Measurements from ENCODE around the gene SPEM2. TPM values are rescaled to one million over a fixed set of nuclear protein-coding genes. Genes with fewer than 3 reads are reported as not detected.
A peak's percentile ranks its signal among the peaks of the same experiment; 100 is the strongest.

Gene SPEM2
- total and polyA plus RNA-seq, 2 experiments from 2014 or later = not detected

- Histone ChIP-seq H3K27me3 (no peaks in the 10 kb centered on the region), H3K79me2 (peaks cover 19% of the 10 kb centered on the region), H3K9me2 (replicated peaks; ENCODE audit: insufficient read depth) (no peaks in the 10 kb centered on the region), H2AFZ (no peak overlapping the region), H3K4me2 (peak overlapping the region; percentile 97), H3K4me1 (ENCODE audit: insufficient read depth) (peaks cover 9% of the 10 kb centered on the region), H3K9me3 (ENCODE audit: low read depth) (no peaks in the 10 kb centered on the region), H3K36me3 (replicated peaks; ENCODE audit: insufficient read depth, low read depth) (no peaks in the 10 kb centered on the region), H4K20me1 (ENCODE audit: insufficient read depth, poor library complexity, severe bottlenecking) (no peaks in the 10 kb centered on the region), H3K27ac (peak overlapping the region; percentile 63), H3K4me3 (peak overlapping the region; percentile 50)
- no peak for DNase-seq (ENCODE audit: low spot score)
- TF ChIP-seq EZH2 (IDR thresholded peaks at IDR 0.05; ENCODE audit: borderline replicate concordance) (no peak), CTCF (IDR thresholded peaks at IDR 0.05; ENCODE audit: poor library complexity) (no peak), EZH2phosphoT487 (IDR thresholded peaks at IDR 0.05; ENCODE audit: low read depth, severe bottlenecking, unreplicated experiment) (no peak)
- WGBS (ENCODE audit: low lambda C conversion rate, missing lambda C conversion rate) = 42% methylated on average over 10 of the region's 12 CpGs
These were observed 19.1 kb upstream of the SPEM2 start for GRCh38 chr17:7406235-7406825.

- TF ChIP-seq CTCF (IDR thresholded peaks at IDR 0.05; ENCODE audit: poor library complexity) (no peak), EZH2phosphoT487 (IDR thresholded peaks at IDR 0.05; ENCODE audit: low read depth, severe bottlenecking, unreplicated experiment) (no peak), EZH2 (IDR thresholded peaks at IDR 0.05; ENCODE audit: borderline replicate concordance) (no peak)
- 80% methylated on average over 13 of the region's 13 CpGs for WGBS (ENCODE audit: low lambda C conversion rate, missing lambda C conversion rate)
- Histone ChIP-seq H3K4me2 (peak overlapping the region; percentile 97), H3K4me1 (ENCODE audit: insufficient read depth) (peaks cover 9% of the 10 kb centered on the region), H4K20me1 (ENCODE audit: insufficient read depth, poor library complexity, severe bottlenecking) (no peaks in the 10 kb centered on the region), H3K9me2 (replicated peaks; ENCODE audit: insufficient read depth) (no peaks in the 10 kb centered on the region), H3K4me3 (no peak overlapping the region), H3K27ac (no peak overlapping the region), H3K9me3 (ENCODE audit: low read depth) (no peaks in the 10 kb centered on the region), H3K36me3 (replicated peaks; ENCODE audit: insufficient read depth, low read depth) (no peaks in the 10 kb centered on the region), H2AFZ (no peak overlapping the region), H3K79me2 (peaks cover 13% of the 10 kb centered on the region), H3K27me3 (no peaks in the 10 kb centered on the region)
- no peak for DNase-seq (ENCODE audit: low spot score)
These were observed 18.3 kb upstream of the SPEM2 start for GRCh38 chr17:7407082-7407481.

GRCh38 chr17:7407485-7408251, 17.7 kb upstream of the SPEM2 start, which contains the start of gene NLGN2:
NLGN2 (plus strand) TSS chr17:7407845; CDS start chr17:7408256, 411 bp downstream.
- Histone ChIP-seq H3K36me3 (replicated peaks; ENCODE audit: insufficient read depth, low read depth) (no peaks in the 10 kb centered on the region), H4K20me1 (ENCODE audit: insufficient read depth, poor library complexity, severe bottlenecking) (no peaks in the 10 kb centered on the region), H3K27ac (no peak within 1 kb of the TSS), H3K4me3 (no peak within 1 kb of the TSS), H3K9me3 (ENCODE audit: low read depth) (no peaks in the 10 kb centered on the region), H2AFZ (no peak within 1 kb of the TSS), H3K79me2 (peaks cover 9% of the 10 kb centered on the region), H3K4me2 (peak within 1 kb of the TSS; percentile 97), H3K9me2 (replicated peaks; ENCODE audit: insufficient read depth) (no peaks in the 10 kb centered on the region), H3K27me3 (no peaks in the 10 kb centered on the region), H3K4me1 (ENCODE audit: insufficient read depth) (peaks cover 3% of the 10 kb centered on the region)
- TF ChIP-seq EZH2 (IDR thresholded peaks at IDR 0.05; ENCODE audit: borderline replicate concordance) = no peak
- no peak for TF ChIP-seq CTCF (IDR thresholded peaks at IDR 0.05; ENCODE audit: poor library complexity)
- TF ChIP-seq EZH2phosphoT487 (IDR thresholded peaks at IDR 0.05; ENCODE audit: low read depth, severe bottlenecking, unreplicated experiment) = no peak
- 83% methylated on average over 2 of the region's 12 CpGs for WGBS (ENCODE audit: low lambda C conversion rate, missing lambda C conversion rate)
- DNase-seq (ENCODE audit: low spot score) = no peak
